Activated T-cell treated with anti-CD3 and anti-CD28 coated beads for 1 hour (primary cell): Measurements from ENCODE around the gene CIBAR2.
A peak's percentile ranks its signal among the peaks of the same experiment; 100 is the strongest.
"Not testable (repeated sequence)": the region's sequence is repeated elsewhere in the genome, so short reads cannot be mapped to it uniquely, and the experiment has no call there.

Experiments used
- DNase-seq: peaks from one replicate; pipeline ENCODE4 v3.0.0-alpha.2; 2020; ENCODE audit warnings: low read depth

Gene CIBAR2

GRCh38 chr16:85062845-85063244, 49.4 kb downstream of the CIBAR2 start:
- DNase-seq, result no peak

GRCh38 chr16:85062323-85062722, 49.9 kb downstream of the CIBAR2 start:
- no peak for DNase-seq

- DNase-seq, result no peak
Measured at GRCh38 chr16:85061566-85061965, 50.7 kb downstream of the CIBAR2 start.

GRCh38 chr16:85058909-85059308, 53.4 kb downstream of the CIBAR2 start:
- DNase-seq, result no peak

GRCh38 chr16:85057948-85058347, 54.3 kb downstream of the CIBAR2 start:
- DNase-seq, result no peak

GRCh38 chr16:85057212-85057889, 54.9 kb downstream of the CIBAR2 start:
- DNase-seq, result no peak

- no peak for DNase-seq
Measured at GRCh38 chr16:85056211-85056748, 56.0 kb downstream of the CIBAR2 start.

- peak; percentile 38 for DNase-seq
Measured at GRCh38 chr16:85055493-85056210, 56.6 kb downstream of the CIBAR2 start.

- no peak for DNase-seq
Measured at GRCh38 chr16:85054948-85055492, 57.3 kb downstream of the CIBAR2 start.

GRCh38 chr16:85054321-85054720, 58.0 kb downstream of the CIBAR2 start:
- not testable (repeated sequence) for DNase-seq

- DNase-seq, result no peak
Measured at GRCh38 chr16:85052536-85052935, 59.7 kb downstream of the CIBAR2 start.

- no peak for DNase-seq
Measured at GRCh38 chr16:85051683-85052082, 60.6 kb downstream of the CIBAR2 start.

- DNase-seq, result no peak
Measured at GRCh38 chr16:85051067-85051581, 61.1 kb downstream of the CIBAR2 start.

- DNase-seq, result no peak
Measured at GRCh38 chr16:85049706-85050305, 62.5 kb downstream of the CIBAR2 start.

GRCh38 chr16:85048921-85049562, 63.2 kb downstream of the CIBAR2 start:
- DNase-seq, result no peak
